H9 (cell line): ENCODE data around the gene CBLB. TPM values are rescaled to one million over a fixed set of nuclear protein-coding genes. Genes with fewer than 3 reads are reported as not detected.

Source experiments
- DNase-seq: peaks from one replicate; pipeline ENCODE4 v3.0.0-alpha.2; 2017
- H2AFZ ChIP-seq: one replicate; pipeline ENCODE4 v1.6.1; 2013; ENCODE audit warnings: mild to moderate bottlenecking, low read length, control low read depth, moderate library complexity
- H2AK5ac ChIP-seq: 2 replicates; pipeline ENCODE4 v1.6.1; 2013; ENCODE audit warnings: low read length, control low read depth, mixed read lengths; ENCODE audit not compliant: insufficient read length
- H2BK120ac ChIP-seq: one replicate; pipeline ENCODE4 v1.6.1; 2013; ENCODE audit warnings: low read depth, mild to moderate bottlenecking, low read length, control low read depth, inconsistent platforms; ENCODE audit not compliant: poor library complexity, severe bottlenecking
- H2BK12ac ChIP-seq: 2 replicates; pipeline ENCODE4 v1.6.1; 2013; ENCODE audit warnings: low read length, control low read depth, mixed read lengths, low read depth; ENCODE audit not compliant: insufficient read length
- H2BK15ac ChIP-seq: 2 replicates; pipeline ENCODE4 v1.6.1; 2013; ENCODE audit warnings: low read depth, low read length, control low read depth
- H2BK20ac ChIP-seq: one replicate; pipeline ENCODE4 v1.6.1; 2013; ENCODE audit warnings: low read depth, mild to moderate bottlenecking, low read length, control low read depth, inconsistent platforms; ENCODE audit not compliant: poor library complexity, severe bottlenecking
- H2BK5ac ChIP-seq: 2 replicates; pipeline ENCODE4 v1.6.1; 2013; ENCODE audit warnings: low read length, control low read depth, mixed read lengths; ENCODE audit not compliant: insufficient read length
- H3K14ac ChIP-seq: 2 replicates; pipeline ENCODE4 v1.6.1; 2013; ENCODE audit warnings: low read length, control low read depth; ENCODE audit not compliant: insufficient read depth
- H3K18ac ChIP-seq: 2 replicates; pipeline ENCODE4 v1.6.1; 2013; ENCODE audit warnings: low read depth, mild to moderate bottlenecking, mixed read lengths, low read length, control low read depth; ENCODE audit not compliant: insufficient read length
- H3K23ac ChIP-seq: 2 replicates; pipeline ENCODE4 v1.6.1; 2013; ENCODE audit warnings: low read length, control low read depth, mixed read lengths, low read depth; ENCODE audit not compliant: insufficient read length
- H3K23me2 ChIP-seq: 2 replicates; pipeline ENCODE4 v1.6.1; 2013; ENCODE audit warnings: low read depth, mild to moderate bottlenecking, mixed read lengths, low read length, control low read depth; ENCODE audit not compliant: insufficient read length, poor library complexity, severe bottlenecking
- H3K27ac ChIP-seq: 2 replicates; pipeline ENCODE4 v1.5.1; 2013; ENCODE audit warnings: low read length, control low read depth, mixed read lengths, low read depth; ENCODE audit not compliant: insufficient read length
- H3K27me3 ChIP-seq: 2 replicates; pipeline ENCODE4 v1.6.1; 2013; ENCODE audit warnings: low read length, control low read depth, inconsistent platforms; ENCODE audit not compliant: insufficient read depth
- H3K4ac ChIP-seq: 2 replicates; pipeline ENCODE4 v1.6.1; 2013; ENCODE audit warnings: low read depth, mild to moderate bottlenecking, control low read depth, inconsistent platforms, low read length, moderate library complexity
- H3K4me1 ChIP-seq: 2 replicates; pipeline ENCODE4 v1.6.1; 2013; ENCODE audit warnings: low read length, control low read depth, inconsistent platforms; ENCODE audit not compliant: insufficient read depth
- H3K4me2 ChIP-seq: 2 replicates; pipeline ENCODE4 v1.6.1; 2013; ENCODE audit warnings: low read length, control low read depth, mixed read lengths; ENCODE audit not compliant: insufficient read length, insufficient read depth
- H3K56ac ChIP-seq: 2 replicates; pipeline ENCODE4 v1.6.1; 2013; ENCODE audit warnings: low read depth, mild to moderate bottlenecking, mixed read lengths, low read length, control low read depth; ENCODE audit not compliant: insufficient read length
- H3K79me1 ChIP-seq: 2 replicates; pipeline ENCODE4 v1.6.1; 2013; ENCODE audit warnings: low read depth, mild to moderate bottlenecking, moderate library complexity, low read length, control low read depth, inconsistent platforms; ENCODE audit not compliant: insufficient read depth, poor library complexity, severe bottlenecking
- H3K79me2 ChIP-seq: 2 replicates; pipeline ENCODE4 v1.6.1; 2013; ENCODE audit warnings: low read length, control low read depth, inconsistent platforms; ENCODE audit not compliant: insufficient read depth
- H3K9ac ChIP-seq: 2 replicates; pipeline ENCODE4 v1.6.1; 2013; ENCODE audit warnings: low read length, control low read depth, mixed read lengths; ENCODE audit not compliant: insufficient read length; ENCODE audit errors: extremely low read depth
- H3K9me3 ChIP-seq: one replicate; pipeline ENCODE4 v1.6.1; 2013; ENCODE audit warnings: low read depth, low read length, inconsistent platforms; ENCODE audit not compliant: control insufficient read depth
- H3T11ph ChIP-seq: one replicate; pipeline ENCODE4 v1.6.1; 2013; ENCODE audit warnings: mild to moderate bottlenecking, low read length, control low read depth, inconsistent platforms
- H4K20me1 ChIP-seq: one replicate; pipeline ENCODE4 v1.6.1; 2013; ENCODE audit not compliant: control insufficient read depth, insufficient read length, insufficient read depth
- H4K5ac ChIP-seq: 2 replicates; pipeline ENCODE4 v1.6.1; 2013; ENCODE audit warnings: low read depth, mild to moderate bottlenecking, mixed read lengths, low read length, control low read depth; ENCODE audit not compliant: insufficient read length
- H4K8ac ChIP-seq: replicated peaks from 2 replicates; pipeline ENCODE4 v1.6.1; 2013; ENCODE audit warnings: low read length, control low read depth, mixed read lengths, low read depth; ENCODE audit not compliant: insufficient read length
- H4K91ac ChIP-seq: 2 replicates; pipeline ENCODE4 v1.6.1; 2013; ENCODE audit warnings: low read depth, mild to moderate bottlenecking, moderate library complexity, mixed read lengths, low read length, control low read depth; ENCODE audit not compliant: insufficient read length
- H3K27ac Mint-ChIP-seq, 3 experiments: 2 replicates in 2 of 3; 3 replicates in 1 of 3; pipeline ENCODE4 v1.8.0; 2020 to 2021; ENCODE audit warnings: mixed read lengths in 3 of 3, mild to moderate bottlenecking in 1 of 3, moderate library complexity in 1 of 3
- H3K27me3 Mint-ChIP-seq: 2 replicates; pipeline ENCODE4 v1.8.0; 2021; ENCODE audit warnings: low read depth, mild to moderate bottlenecking, moderate library complexity, mixed read lengths
- H3K36me3 Mint-ChIP-seq, 3 experiments: 2 replicates in 2 of 3; 3 replicates in 1 of 3; pipeline ENCODE4 v1.8.0; 2020 to 2021; ENCODE audit warnings: low read depth in 3 of 3, mixed read lengths in 3 of 3; ENCODE audit not compliant: insufficient read depth in 1 of 3
- H3K4me1 Mint-ChIP-seq, 2 experiments: 2 replicates each; pipeline ENCODE4 v1.8.0; 2020; ENCODE audit warnings: mixed read lengths in 2 of 2
- H3K4me3 Mint-ChIP-seq, 2 experiments: 2 replicates in 1 of 2; 3 replicates in 1 of 2; pipeline ENCODE4 v1.8.0; 2020 to 2021; ENCODE audit warnings: mild to moderate bottlenecking in 2 of 2, mixed read lengths in 2 of 2, moderate library complexity in 1 of 2
- H3K9me3 Mint-ChIP-seq, 2 experiments: 2 replicates in 1 of 2; 3 replicates in 1 of 2; pipeline ENCODE4 v1.8.0; 2020; ENCODE audit warnings: mild to moderate bottlenecking in 2 of 2, mixed read lengths in 2 of 2, moderate library complexity in 1 of 2
- WGBS: extraction: QIAGEN DNeasy Blood & Tissue Kit; methylation state at CpG from one replicate; pipeline ENCODE4 v1.1.7; 2013; ENCODE audit warnings: missing lambda C conversion rate, low lambda C conversion rate, mixed read lengths; ENCODE audit not compliant: insufficient read length; ENCODE audit errors: extremely low coverage; 5-methylcytosine and 5-hydroxymethylcytosine counted together
- total RNA-seq: library from RNA; stranded (reverse); gene quantifications from 2 replicates; pipeline ENCODE4 v1.2.1, GENCODE V29; 2021
- TF ChIP-seq, protein P1 (sequence below): fragments of 200-600 bp; sonication (generic); conservative IDR thresholded peaks from 3 replicates; pipeline ENCODE4 v1.8.0; 2021; ENCODE audit warnings: antibody characterized with exemption, mild to moderate bottlenecking

CBLB gene
- total RNA-seq, 1 experiment from 2014 or later: 25.7 TPM

DNA sequence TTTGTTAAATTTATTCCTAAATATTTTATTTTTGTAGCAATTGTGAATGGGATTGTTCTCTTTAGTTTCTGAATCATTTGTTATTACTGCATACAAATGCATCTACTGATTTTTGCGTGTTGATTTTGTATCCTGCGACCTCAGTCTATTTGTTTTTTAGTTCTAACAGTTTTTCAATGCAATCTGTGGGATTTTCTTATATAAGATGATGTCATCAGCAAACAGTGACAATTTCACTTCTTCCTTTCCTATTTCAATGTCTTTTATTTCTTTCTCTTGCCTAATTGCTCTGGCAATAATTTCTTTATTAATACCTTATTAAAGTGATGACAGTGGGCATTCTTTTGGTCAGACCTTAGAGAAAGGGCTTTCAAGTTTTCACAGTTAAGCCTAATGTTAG is 48.0 kb upstream of the CBLB start:
- no peak overlapping the region for H2BK15ac ChIP-seq
- H2BK120ac ChIP-seq: no peak overlapping the region
- Mint-ChIP-seq H3K9me3 (peaks cover 0 to 29% of the 10 kb centered on the region in 2 experiments; a peak in 4 of 5 replicates), H3K4me1 (no peaks in the 10 kb centered on the region), H3K4me3 (no peak overlapping the region), H3K36me3 (peaks cover 0 to 11% (median 4%) of the 10 kb centered on the region in 3 experiments; a peak in 4 of 7 replicates), H3K27me3 (no peaks in the 10 kb centered on the region), H3K27ac (no peak overlapping the region)
- TF ChIP-seq, protein P1, sequence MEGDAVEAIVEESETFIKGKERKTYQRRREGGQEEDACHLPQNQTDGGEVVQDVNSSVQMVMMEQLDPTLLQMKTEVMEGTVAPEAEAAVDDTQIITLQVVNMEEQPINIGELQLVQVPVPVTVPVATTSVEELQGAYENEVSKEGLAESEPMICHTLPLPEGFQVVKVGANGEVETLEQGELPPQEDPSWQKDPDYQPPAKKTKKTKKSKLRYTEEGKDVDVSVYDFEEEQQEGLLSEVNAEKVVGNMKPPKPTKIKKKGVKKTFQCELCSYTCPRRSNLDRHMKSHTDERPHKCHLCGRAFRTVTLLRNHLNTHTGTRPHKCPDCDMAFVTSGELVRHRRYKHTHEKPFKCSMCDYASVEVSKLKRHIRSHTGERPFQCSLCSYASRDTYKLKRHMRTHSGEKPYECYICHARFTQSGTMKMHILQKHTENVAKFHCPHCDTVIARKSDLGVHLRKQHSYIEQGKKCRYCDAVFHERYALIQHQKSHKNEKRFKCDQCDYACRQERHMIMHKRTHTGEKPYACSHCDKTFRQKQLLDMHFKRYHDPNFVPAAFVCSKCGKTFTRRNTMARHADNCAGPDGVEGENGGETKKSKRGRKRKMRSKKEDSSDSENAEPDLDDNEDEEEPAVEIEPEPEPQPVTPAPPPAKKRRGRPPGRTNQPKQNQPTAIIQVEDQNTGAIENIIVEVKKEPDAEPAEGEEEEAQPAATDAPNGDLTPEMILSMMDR: no peak
- no peak overlapping the region for H2AFZ ChIP-seq
- no peak overlapping the region for H2BK20ac ChIP-seq
- WGBS: no CpG with 5 or more reads among the region's 2 CpGs
- H4K8ac ChIP-seq: no peak overlapping the region
- no peaks in the 10 kb centered on the region for H3K4me1 ChIP-seq
- H2AK5ac ChIP-seq: no peak overlapping the region
- H3K79me1 ChIP-seq: no peaks in the 10 kb centered on the region
- no peak overlapping the region for H3K27ac ChIP-seq
- H2BK5ac ChIP-seq: no peak overlapping the region
- H3K56ac ChIP-seq: no peak overlapping the region
- no peaks in the 10 kb centered on the region for H3K9me3 ChIP-seq
- H4K91ac ChIP-seq: no peak overlapping the region
- no peak overlapping the region for H3K4ac ChIP-seq
- no peak overlapping the region for H3K9ac ChIP-seq
- no peaks in the 10 kb centered on the region for H4K20me1 ChIP-seq
- no peak overlapping the region for H4K5ac ChIP-seq
- H3K79me2 ChIP-seq: no peaks in the 10 kb centered on the region
- H3K23me2 ChIP-seq: no peaks in the 10 kb centered on the region
- no peak overlapping the region for H2BK12ac ChIP-seq
- no peak overlapping the region for H3T11ph ChIP-seq
- no peak overlapping the region for H3K18ac ChIP-seq
- DNase-seq: no peak
- no peak overlapping the region for H3K14ac ChIP-seq
- no peaks in the 10 kb centered on the region for H3K27me3 ChIP-seq
- no peak overlapping the region for H3K23ac ChIP-seq
- no peak overlapping the region for H3K4me2 ChIP-seq
